ENCODE results near the gene RAPGEF4.

The RAPGEF4 gene

DNA sequence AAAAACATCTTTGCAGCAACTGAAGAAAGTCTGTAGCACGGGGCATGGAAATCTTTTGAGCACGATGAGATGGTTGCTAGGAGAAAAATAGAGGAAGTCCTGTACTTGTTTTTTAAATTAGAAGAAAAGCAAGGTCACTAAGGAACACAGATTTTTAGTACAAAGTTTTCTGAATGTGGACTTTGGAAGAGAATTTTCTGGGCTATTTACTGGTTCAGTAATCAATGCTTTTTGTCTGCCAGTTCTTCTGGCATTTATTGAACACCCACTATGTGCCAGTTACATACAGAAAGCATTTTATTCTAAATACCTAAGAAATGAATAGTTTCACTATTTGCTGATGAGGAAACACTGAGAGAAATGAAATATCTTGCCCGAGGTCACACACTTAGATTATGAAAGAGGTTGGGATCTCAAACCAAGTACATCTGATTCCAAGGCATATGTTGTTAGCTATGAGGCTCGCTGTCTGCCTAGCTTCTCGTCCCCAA is 324.4 kb downstream of the RAPGEF4 start:
- no peak for DNase-seq (ENCODE audit: low read depth, low spot score)

DNA sequence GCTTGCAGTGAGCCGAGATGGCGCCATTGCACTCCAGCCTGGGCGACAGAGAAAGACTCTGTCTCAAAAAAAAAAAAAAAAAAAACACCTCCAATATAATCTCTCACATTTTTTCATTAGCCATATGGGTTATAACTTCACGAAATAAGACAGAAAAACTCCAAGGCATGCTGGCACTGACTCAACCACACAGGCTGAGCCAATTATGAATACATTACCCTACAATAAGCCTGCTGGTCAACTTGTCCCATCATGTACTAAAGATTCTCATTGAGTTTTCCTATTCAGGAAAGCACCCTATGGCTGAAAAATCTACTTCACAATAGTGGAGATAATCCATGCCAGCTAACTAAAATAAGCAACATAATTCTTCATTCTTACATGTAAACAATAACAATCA is 327.2 kb downstream of the RAPGEF4 start:
- no peak for DNase-seq (ENCODE audit: low read depth, low spot score)

DNA sequence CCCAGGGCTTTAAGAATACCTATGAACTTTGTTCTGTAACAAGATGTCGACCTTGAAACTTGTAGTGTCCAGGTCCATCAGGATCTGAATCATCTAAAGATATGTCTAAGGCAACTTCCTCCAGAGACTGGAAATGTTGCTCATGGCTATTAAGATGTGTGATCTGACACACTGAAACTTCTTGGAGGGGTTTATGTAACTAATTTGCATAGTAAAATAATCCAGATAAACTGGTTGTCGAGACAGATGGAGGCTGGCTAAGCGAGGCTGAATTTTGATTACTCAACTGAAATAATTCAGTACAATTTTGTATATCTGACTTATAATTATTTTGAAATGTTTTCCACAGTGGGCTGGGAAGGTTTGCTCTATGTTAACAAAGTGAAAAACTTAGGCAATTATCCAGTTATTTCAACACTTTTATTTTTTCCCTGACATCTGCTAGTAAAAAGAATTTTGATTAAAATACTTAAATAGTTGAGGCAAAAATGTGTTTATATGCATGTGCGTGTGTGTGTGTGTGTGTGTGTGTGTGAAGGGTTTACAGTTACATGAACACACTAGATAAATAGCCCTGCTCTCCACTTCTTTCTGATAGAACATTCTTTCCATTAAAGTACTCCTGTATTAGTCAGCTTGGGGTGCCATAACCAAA is 328.6 kb downstream of the RAPGEF4 start:
- DNase-seq (ENCODE audit: low read depth, low spot score): no peak

DNA sequence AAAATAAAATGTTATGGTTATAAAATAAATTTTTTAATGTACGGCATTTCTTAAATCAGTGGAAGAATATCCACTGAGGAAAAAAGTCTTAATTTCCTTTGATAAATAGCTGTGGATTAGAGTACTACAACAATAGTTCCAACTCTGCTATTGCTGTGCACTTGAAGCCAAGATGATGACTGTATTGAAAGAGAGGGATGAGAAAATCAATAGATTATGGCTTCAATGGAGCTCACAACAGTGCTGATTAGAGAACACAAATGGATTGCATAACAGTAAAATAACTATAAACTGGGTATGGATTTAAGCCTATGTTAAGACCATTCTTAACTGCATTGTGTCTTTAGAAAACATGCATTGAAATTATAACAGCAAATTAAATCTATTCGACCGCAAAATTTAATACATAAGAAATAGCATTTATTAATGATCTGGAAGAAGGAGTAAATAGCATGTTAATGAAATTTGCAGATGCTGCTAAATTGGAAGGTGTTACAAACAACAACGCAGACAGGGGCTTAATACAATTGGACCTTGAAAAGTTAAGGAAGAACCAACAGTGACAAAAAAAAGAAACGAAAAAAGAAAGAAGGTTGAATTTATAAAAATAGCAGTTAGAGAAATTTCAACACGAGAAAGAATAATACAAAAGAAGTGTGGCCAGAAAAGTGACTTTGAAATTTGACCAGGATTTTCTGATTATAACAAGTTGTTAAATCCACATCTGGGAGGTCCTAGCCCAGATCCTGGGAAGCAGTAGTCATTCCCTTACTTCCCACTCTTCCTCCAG is 331.4 kb downstream of the RAPGEF4 start:
- no peak for DNase-seq (ENCODE audit: low read depth, low spot score)

DNA sequence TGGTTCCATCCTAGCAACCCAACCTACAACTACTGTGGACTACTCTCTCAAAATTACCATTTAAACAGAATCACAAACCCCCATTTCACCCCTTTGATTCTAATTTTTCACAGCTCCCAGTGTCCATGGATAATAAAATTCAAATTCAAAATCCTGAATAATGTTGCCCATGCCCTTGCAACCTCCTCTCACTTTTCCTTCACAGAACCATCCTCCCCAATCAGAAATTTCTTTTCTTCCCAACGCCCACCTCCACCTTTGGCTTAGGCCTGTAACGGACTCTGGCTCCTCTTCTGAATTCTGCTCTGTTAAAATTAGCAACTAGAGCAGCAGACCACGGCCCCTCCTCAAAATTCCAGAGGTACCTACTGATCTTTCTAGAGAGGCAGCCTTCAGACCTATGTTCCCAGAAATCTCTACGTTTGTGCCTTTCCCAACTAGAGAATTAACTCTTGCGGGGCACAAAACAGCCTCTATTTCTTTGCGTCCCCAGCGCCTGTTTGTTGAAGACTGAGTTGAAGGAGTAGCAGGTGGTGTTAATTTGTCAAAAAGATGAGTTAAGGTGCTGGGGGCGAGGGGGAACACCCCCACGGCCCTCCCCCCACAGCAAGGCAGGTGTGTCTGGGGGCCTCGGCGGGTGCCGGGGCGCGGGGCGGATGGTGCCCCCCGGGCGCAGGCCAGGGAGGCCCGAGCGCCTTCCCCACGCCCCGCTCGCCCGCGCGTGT is 339.6 kb downstream of the RAPGEF4 start:
- no peak for DNase-seq (ENCODE audit: low read depth, low spot score)

DNA sequence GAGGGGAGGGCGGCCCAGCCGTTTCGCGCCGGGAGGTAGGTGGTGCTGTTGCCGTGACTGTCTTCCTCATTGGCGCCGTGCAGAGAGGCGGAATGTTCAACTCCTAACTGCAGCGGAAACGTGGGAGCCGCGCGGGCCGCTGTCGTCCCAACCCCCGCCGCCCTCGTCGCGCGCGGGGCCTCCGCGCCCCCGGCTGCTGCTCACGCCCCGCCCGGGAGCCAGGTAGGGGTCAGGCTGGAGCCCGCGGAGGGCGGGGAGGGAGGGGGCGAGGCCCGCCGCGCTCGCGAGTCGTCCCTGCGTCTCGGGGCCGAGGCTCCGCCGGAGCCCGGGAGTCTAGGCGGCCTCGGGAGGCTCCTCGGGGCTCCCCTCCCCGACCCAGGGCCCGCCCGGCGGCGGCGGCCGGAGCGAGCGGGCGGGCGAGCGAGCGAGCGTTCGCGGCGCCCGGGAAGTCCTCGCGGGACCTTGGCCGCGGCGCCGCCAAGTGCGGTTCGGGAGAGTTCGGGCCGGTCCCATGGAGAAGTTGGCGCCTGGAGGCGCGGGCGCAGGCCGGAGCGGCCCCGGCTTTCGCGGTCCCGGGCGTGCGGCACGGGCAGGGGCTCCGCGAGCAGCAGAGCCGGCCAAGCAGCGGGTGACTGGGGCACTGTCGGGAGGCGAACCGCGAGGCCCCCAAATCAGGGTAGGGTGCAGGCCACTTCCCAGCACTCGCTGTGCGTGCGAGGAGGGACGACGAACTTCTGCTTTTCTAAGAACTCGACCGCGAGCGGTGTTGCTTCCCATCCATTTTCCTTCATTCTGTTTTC is 340.3 kb downstream of the RAPGEF4 start, which contains the start of gene MAP3K20:
MAP3K20 (plus strand) TSS at position 66 of the 800 bp plus-strand sequence. CDS start 15,186 bp downstream, outside the sequence.
- DNase-seq (ENCODE audit: low read depth, low spot score): peak; percentile 87

DNA sequence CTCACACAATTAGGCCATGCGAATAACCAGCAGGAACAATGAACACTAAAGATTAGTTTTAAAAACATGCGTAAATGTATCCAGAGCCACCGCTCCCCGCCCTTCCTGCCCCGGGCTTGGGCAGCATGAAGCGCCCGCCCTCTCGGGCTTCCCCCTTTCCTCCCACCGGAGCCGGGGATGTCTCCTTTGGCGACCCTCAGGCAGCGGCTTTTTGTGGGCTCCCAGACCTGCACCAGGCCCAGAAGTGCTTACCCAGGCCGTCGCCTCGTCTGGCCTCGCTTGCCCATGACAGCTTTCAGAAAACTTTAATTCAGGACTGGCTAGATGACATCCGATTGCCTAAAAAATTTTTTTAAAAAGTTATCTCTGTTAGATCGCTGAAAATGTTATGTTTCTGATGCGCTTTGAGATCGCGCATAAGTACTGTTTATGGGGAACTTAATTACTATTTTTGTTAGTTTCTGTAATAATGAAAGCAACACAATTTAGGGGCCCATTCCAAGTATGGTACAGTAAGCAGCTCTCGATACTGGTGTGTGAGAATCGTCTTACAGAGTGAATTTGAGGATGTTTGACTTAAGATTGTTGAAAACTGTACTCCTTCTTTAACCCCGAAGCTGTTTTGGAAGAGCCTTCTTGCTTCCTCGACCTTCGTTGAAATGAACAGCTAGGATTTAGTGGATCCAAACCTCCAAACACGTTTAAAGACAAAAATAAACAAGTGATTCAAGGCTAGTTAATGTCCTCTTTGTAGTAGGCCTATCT is 341.1 kb downstream of the RAPGEF4 start:
- peak; percentile 71 for DNase-seq (ENCODE audit: low read depth, low spot score)

DNA sequence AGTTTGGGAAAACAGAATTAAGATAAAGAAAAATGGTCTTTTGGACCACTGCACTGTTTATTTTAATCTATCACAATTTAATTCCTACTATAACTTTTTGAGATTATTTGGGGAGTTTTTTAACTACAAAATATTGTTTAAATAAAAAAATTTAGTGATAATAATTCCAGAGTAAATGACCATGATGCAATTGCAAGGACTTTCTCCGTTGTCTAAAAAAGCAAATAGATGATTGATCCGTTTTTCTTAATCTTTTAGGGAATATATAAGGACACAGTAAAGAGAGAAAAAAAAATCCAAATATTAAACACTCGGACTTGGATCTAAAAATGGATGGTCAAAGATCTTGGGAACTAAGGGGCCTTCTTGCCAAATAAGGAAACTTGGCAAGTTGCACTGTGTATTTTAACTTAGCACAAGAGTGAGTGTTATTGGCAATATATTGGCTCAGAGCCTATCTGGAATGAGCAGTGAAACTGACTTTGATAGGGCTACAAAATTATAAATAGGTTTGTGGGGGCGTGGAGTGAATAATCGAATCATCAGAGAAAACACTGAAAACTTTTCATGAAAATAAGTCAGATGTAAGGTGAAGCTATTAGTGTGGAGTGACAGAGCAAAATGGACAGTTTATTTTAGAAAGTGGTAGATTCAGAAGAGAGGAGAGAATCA is 342.0 kb downstream of the RAPGEF4 start:
- peak; percentile 34 for DNase-seq (ENCODE audit: low read depth, low spot score)

DNA sequence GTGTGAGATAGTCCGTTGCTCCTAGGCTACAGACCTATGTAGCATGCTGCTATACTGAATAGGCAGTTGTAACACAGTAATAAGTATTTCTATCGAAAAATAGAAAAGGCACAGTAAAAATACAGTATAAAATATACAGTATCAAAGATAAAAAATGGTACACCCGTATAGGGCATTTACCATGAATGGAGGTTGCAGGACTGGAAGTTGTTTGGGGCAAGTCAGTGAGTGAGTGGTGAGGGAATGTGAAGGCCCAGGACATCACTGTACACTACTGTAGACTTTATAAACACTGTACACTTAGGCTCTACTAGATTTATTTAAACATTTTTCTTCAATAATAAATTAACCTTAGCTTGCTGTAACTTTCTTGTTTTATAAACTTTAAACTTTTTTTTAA is 343.5 kb downstream of the RAPGEF4 start:
- DNase-seq (ENCODE audit: low read depth, low spot score): no peak

DNA sequence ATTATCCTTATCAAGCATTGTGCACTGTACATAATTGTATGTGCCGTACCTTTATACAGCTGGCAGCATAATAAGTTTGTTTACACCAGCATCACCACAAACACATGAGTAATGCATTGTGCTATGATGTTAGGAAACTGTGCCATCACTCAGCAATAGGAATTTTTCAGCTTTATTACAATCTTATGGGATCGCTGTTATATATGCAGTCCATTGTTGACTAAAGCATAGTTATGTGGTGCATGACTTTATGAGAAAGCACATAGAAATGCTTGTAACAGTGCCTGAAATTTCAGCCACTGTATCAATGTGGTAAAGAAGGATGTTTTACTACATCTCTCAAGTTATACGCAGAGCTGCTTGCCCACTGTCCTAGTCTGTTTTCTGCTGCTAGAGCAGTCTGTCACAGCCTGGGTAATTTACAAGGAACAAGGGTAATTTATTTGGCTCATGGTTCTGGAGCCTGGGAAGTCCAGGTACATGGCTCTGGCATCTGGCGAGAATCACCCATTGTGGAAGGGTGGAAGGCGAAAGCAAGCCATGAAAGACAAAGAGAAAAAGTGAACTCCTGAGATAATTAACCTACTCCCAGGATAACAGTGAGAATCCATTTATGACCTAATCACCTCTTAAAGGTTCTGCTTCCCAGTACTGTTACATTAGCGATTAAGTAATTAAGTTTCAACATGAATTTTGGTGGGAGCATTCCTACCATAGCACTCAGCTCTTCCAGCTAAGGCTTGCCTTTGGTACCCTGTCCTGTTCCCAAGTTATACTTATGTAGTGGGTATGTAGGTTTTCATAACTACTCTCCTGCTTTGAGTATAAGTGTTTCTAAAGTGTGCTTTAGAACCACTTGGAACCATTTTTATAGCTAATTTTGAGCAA is 344.6 kb downstream of the RAPGEF4 start:
- DNase-seq (ENCODE audit: low read depth, low spot score): peak; percentile 81

DNA sequence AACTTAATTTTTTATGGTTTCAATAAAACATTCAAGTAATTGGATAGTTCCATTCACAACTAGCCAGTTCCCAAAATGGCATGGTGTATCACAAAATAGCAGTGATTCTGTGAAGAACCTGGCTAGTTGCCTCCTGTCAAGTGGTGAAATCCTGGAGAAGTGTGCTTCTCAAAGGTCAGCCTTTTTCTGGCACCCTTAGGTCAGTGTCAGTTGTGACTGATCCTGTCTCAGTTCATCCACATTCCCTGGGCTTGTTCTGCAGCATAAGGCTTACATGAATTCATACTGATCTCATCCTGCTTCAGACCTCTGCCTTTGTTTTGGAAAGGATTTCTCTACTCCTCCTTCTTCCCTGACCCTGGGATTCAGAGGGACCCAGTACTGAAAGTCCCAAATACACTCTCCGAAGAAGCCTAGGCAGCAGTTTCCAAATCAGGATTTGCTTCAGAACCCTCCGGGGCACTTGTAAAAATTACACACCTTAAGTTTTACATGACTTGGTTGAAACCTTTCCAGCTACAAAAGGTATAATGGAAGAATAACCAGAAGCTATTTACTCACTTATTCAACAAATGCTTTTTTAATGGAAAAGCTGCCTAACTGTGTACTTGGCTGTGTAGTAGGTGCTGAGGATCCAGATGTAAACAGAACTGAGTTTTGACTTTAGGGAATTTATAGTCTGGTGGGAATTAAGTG is 351.0 kb downstream of the RAPGEF4 start:
- DNase-seq (ENCODE audit: low read depth, low spot score): no peak

DNA sequence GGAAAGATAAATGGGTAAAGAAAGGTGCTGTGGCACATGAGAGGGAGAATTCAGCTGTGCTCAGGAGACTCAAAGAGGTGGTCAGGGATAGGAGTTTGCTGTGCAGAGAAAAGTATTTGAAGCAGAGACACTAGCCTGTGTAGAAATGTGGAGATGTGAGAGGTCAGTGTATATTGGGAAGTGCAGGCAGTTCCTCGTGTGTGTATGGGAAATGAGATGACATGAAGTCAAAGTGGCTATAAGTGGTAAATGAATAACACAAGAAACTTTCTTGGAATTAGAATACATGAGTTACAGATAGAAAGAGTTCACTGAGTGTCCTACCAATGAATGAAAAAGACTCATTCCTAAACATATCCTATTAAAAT is 351.6 kb downstream of the RAPGEF4 start:
- no peak for DNase-seq (ENCODE audit: low read depth, low spot score)

DNA sequence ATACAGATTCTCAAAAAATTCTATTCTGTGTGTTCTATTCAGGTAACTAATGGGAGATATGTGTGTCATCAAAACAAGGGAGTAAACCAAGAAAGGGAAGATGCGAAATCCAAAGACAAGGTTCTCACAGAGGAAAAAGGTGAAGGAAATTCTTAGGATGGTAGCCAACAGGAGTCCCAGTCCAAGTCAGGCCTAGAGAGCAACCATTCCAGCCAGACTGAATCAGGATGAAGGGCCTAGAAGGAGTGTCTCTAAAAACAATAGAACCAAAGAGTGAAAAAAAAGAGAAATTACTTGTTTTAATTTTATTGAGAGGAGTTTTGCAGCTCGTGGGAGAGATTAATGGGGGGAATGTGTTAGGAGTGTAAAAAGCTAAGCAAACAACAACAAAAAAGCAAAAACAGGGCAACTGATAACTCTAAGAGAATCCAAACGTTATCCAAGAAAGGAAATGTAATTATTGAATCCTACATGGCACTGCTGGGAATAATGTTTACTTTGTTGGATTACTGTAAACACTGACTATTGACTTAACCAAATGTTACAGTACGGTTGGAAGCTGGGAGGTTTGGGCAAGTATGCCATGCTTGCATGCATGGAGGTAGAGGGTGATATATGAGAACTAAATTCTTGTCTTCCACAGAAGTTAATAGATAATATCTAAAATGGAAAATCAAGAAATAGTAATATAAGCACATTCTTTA is 352.3 kb downstream of the RAPGEF4 start:
- no peak for DNase-seq (ENCODE audit: low read depth, low spot score)

DNA sequence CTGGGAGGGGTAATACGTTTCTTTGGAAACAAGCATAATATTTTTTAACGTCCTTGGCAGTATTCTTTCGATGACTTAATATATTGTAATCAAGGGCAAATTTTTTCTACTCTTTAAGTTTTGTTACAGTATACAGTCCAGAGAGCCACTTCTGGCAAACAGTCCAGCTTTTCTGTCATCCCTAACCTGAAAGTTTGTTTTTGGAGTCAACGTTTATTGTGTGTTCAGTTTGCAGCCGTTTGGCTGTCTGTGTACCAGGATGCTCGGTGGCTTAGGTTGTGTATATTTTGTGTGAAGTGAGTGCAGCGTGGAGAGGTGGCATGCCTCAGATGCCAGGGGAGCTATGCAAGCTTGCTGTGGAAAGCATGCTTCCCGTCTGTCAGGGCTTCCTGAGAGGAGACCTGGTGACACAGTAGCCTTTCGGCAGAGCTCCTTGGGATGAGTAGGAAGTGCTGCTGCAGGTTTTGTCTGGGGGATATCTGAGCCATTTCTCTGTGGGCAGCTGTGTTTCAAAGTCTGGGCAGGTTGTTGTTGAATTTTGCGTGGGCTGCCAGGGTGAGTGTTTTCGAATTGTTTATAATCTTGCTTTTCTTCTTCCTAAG is 354.7 kb downstream of the RAPGEF4 start:
- peak; percentile 73 for DNase-seq (ENCODE audit: low read depth, low spot score)

DNA sequence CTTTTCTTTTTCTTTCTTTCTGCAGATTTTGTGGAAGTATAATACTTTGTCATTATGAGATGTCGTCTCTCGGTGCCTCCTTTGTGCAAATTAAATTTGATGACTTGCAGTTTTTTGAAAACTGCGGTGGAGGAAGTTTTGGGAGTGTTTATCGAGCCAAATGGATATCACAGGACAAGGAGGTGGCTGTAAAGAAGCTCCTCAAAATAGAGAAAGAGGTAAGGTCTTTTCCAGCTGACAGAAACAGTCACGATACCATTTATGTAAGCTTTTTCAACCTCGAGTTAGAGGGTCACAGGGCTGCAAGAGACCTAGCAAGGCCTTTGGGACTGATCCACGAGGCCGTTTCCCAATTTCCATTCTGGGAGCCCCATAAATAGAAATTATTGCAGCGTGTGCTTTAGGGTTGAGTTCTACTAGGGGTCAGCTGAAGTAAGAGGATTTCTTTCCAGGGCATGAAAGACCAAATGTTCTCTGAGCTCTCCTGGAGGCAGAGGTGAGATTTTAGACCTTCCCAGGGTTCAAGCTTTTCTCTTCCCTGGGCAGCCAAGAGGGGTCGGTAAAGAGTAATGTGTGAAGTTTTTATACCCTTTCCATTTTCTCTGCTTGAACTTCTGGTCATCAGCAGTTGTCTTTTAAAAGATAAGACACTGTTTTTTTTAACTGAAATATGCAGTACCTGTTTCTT is 355.5 kb downstream of the RAPGEF4 start:
- no peak for DNase-seq (ENCODE audit: low read depth, low spot score)

DNA sequence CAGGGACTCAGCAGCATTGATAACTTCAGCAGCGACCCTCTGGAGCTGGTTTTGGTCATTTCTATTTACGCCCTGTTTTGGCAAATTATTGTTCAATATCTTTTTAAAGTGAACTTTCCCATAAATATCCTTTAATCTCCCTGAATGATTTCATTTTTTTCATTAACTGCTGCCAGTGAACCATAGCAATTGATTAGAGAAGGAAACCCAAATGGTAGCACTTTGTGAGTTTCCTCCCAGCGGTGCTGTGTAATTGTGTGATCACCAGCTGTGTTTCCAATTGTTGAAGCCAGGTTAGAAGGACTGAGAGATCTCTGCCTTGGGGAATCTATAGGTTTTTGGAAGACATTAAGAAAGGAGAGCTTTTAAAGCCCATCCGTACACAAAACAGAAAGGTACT is 356.3 kb downstream of the RAPGEF4 start:
- DNase-seq (ENCODE audit: low read depth, low spot score): no peak

DNA sequence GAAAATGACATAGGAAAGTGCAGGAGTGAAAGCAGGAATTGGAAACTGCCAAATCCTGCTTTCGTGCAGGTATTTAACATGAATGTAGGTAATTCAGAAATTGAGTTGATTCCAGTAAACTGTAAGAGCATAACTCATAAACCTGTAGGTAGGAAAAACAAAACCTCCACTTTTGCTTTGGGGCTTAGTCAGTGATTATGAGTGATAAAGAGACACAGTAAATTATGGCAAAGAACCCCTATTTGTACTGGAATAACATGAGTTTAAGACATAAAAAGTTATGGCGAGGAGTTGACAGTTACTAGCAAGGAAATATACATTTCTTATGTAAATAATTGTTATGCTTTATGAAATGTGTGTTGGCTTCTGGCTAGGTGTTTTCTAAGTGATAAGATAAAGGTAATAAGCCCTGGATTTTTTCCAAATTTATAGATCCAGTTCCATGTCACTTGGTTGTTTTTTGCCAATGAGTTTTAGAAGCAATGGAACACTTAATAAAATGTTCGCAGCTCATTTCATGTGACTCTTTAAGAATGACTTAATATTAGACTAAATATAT is 357.3 kb downstream of the RAPGEF4 start:
- no peak for DNase-seq (ENCODE audit: low read depth, low spot score)
